ENCODE results near the gene DAAM2. TPM values are rescaled to one million over a fixed set of nuclear protein-coding genes. Genes with fewer than 3 reads are reported as not detected.

DAAM2 gene
- total and polyA plus RNA-seq, 9 of the 15 experiments (the other 6 are each of a cell fraction or from before 2014, with no cell fraction given): 0.01 to 0.07 TPM; not detected in 7

DNA sequence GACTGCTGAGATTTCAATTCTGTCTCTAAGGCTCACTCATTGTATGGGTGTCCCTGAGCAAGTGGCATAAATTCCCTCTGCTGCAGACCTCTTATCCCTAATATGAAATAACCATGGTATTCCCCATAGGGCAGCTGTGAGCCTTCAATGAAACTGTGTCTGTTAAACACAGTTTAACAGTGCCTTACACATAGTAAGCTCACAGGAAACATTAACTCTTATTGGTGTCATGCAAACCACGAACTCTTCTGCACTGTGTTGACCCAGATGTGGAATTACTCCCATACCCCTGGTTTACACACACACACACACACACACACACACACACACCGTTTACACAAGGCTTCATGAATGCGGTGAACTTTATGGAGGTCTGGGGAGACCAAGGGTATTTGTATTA, 23.2 kb downstream of the DAAM2 start:
- no peak overlapping the region for H3K4me3 ChIP-seq
- peaks cover 3 to 8% of the 10 kb centered on the region in 2 experiments; a peak in 1 of 5 replicates for H3K27me3 ChIP-seq (ENCODE audit: control insufficient read depth in 2 of 2, insufficient read depth in 2 of 2, low read length in 2 of 2)
- H3K9me1 ChIP-seq (ENCODE audit: control insufficient read depth, insufficient read depth, low read length): no peaks in the 10 kb centered on the region
- FAIRE-seq: no peak
- no peak overlapping the region for H2AFZ ChIP-seq (ENCODE audit: low read depth, low read length)
- H3K4me2 ChIP-seq (ENCODE audit: insufficient read depth, low read length): no peak overlapping the region
- H3K9ac ChIP-seq (ENCODE audit: insufficient read depth in 1 of 2, low read depth in 2 of 2, low read length in 2 of 2): no peak overlapping the region
- no peaks in the 10 kb centered on the region for H3K4me1 ChIP-seq (replicated peaks in 1 of 2; ENCODE audit: control insufficient read depth in 2 of 2, insufficient read depth in 2 of 2, low read length in 2 of 2)
- 0 out of 2 replicates have a peak, but pooled peaks cover 2% of the 10 kb centered on the region for H4K20me1 ChIP-seq (replicated peaks; ENCODE audit: control insufficient read depth, insufficient read depth, low read length)
- no peaks in the 10 kb centered on the region for H3K36me3 ChIP-seq (ENCODE audit: control insufficient read depth, insufficient read depth, low read length)
- DNase-seq (ENCODE audit: extremely low read depth in 1 of 4, low spot score in 3 of 4): no peak
- 2% methylated on average over 3 of the region's 3 CpGs for WGBS (ENCODE audit: insufficient coverage, low coverage, missing lambda C conversion rate)
- ATAC-seq: no peak
- no TSS peak for BruUV-seq (replicated peaks)
- ChIA-PET POLR2A (interaction anchor here (0.5 to 1.8 kb wide), 2 partner anchors 10 to 28 kb away, joined by 4 read pairs; no protein-coding TSS in a partner anchor), CTCF (ENCODE audit: low intra/inter-chr PET ratio) (no interaction called here)
- no peaks in the 10 kb centered on the region for H3K79me2 ChIP-seq (ENCODE audit: control insufficient read depth, insufficient read depth, low read length)
- TF ChIP-seq MED1 (CRISPR knock-in tag; IDR thresholded peaks at IDR 0.05; ENCODE audit: borderline replicate concordance) (no peak), ZNF224 (CRISPR knock-in tag; IDR thresholded peaks at IDR 0.05) (no peak), ARNT (IDR thresholded peaks at IDR 0.05) (no peak), ZNF3 (CRISPR knock-in tag; IDR thresholded peaks at IDR 0.05) (no peak)
- intact Hi-C loops (cut with micrococcal nuclease) (no loop called here), in situ Hi-C loops (cut with MboI) (no loop called here)
- H3K9me3 ChIP-seq (replicated peaks; ENCODE audit: control insufficient read depth, insufficient read depth, low read depth, low read length): no peaks in the 10 kb centered on the region
- H3K27ac ChIP-seq (ENCODE audit: extremely low read depth, low read depth, low read length): no peak overlapping the region

DNA sequence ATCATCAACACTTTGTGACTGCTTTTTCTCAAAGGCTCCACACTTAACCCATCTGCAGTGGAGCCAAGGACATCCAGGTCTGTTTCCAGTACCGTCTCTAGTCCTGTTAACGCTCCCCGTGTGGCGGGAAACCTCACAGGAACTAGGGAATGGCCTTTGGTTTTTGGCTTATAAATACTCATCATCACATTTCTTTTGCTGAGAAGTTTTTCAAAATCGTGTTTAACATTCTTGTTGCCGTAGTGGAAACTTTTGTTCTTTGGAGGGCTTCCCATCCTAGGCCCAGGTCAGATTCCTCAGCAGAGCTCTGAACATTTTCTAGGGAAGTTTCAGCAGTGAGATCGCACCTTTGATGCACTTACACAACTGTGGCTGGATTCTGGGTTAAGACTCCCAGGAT, 24.6 kb downstream of the DAAM2 start:
- ChIA-PET CTCF (ENCODE audit: low intra/inter-chr PET ratio) (no interaction called here), POLR2A (interaction anchor here (0.7 kb wide), 1 partner anchor 23 kb away, joined by 3 read pairs; no protein-coding TSS in a partner anchor)
- DNase-seq (ENCODE audit: extremely low read depth in 1 of 4, low spot score in 3 of 4) (no peak), ATAC-seq (no peak), FAIRE-seq (no peak)
- no peak overlapping the region for H3K27ac ChIP-seq (ENCODE audit: extremely low read depth, low read depth, low read length)
- H3K4me1 ChIP-seq (replicated peaks in 1 of 2; ENCODE audit: control insufficient read depth in 2 of 2, insufficient read depth in 2 of 2, low read length in 2 of 2): no peaks in the 10 kb centered on the region
- H3K9ac ChIP-seq (ENCODE audit: insufficient read depth in 1 of 2, low read depth in 2 of 2, low read length in 2 of 2): no peak overlapping the region
- H3K9me1 ChIP-seq (ENCODE audit: control insufficient read depth, insufficient read depth, low read length): no peaks in the 10 kb centered on the region
- H3K4me3 ChIP-seq: no peak overlapping the region
- H3K4me2 ChIP-seq (ENCODE audit: insufficient read depth, low read length): no peak overlapping the region
- 0 out of 2 replicates have a peak, but pooled peaks cover 2% of the 10 kb centered on the region for H4K20me1 ChIP-seq (replicated peaks; ENCODE audit: control insufficient read depth, insufficient read depth, low read length)
- in situ Hi-C loops (cut with MboI): no loop called here
- no peaks in the 10 kb centered on the region for H3K9me3 ChIP-seq (replicated peaks; ENCODE audit: control insufficient read depth, insufficient read depth, low read depth, low read length)
- no TSS peak for BruUV-seq (replicated peaks)
- H3K36me3 ChIP-seq (ENCODE audit: control insufficient read depth, insufficient read depth, low read length): no peaks in the 10 kb centered on the region
- under 1% methylated on average over 7 of the region's 7 CpGs for WGBS (ENCODE audit: insufficient coverage, low coverage, missing lambda C conversion rate)
- no peak overlapping the region for H2AFZ ChIP-seq (ENCODE audit: low read depth, low read length)
- H3K27me3 ChIP-seq (ENCODE audit: control insufficient read depth in 2 of 2, insufficient read depth in 2 of 2, low read length in 2 of 2): peaks cover 0 to 1% of the 10 kb centered on the region in 2 experiments; a peak in 1 of 5 replicates
- intact Hi-C loops (cut with micrococcal nuclease): no loop called here
- H3K79me2 ChIP-seq (ENCODE audit: control insufficient read depth, insufficient read depth, low read length): no peaks in the 10 kb centered on the region
- TF ChIP-seq NFRKB (IDR thresholded peaks at IDR 0.05; ENCODE audit: low read depth) (no peak), L3MBTL2 (IDR thresholded peaks at IDR 0.05) (no peak), HIVEP1 (CRISPR knock-in tag; IDR thresholded peaks at IDR 0.05) (no peak), ZNF408 (CRISPR knock-in tag; IDR thresholded peaks at IDR 0.05; ENCODE audit: low read depth) (no peak), ZNF217 (CRISPR knock-in tag; IDR thresholded peaks at IDR 0.05) (no peak), NCOA6 (IDR thresholded peaks at IDR 0.05) (no peak), CHD1 (IDR thresholded peaks at IDR 0.05; ENCODE audit: low read length) (no peak), BRD9 (IDR thresholded peaks at IDR 0.05; ENCODE audit: low read depth, partially characterized antibody) (no peak)
- TF ChIP-seq, protein P1, sequence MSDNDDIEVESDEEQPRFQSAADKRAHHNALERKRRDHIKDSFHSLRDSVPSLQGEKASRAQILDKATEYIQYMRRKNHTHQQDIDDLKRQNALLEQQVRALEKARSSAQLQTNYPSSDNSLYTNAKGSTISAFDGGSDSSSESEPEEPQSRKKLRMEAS (CRISPR knock-in tag; IDR thresholded peaks at IDR 0.05): no peak
- TF ChIP-seq, protein P2, sequence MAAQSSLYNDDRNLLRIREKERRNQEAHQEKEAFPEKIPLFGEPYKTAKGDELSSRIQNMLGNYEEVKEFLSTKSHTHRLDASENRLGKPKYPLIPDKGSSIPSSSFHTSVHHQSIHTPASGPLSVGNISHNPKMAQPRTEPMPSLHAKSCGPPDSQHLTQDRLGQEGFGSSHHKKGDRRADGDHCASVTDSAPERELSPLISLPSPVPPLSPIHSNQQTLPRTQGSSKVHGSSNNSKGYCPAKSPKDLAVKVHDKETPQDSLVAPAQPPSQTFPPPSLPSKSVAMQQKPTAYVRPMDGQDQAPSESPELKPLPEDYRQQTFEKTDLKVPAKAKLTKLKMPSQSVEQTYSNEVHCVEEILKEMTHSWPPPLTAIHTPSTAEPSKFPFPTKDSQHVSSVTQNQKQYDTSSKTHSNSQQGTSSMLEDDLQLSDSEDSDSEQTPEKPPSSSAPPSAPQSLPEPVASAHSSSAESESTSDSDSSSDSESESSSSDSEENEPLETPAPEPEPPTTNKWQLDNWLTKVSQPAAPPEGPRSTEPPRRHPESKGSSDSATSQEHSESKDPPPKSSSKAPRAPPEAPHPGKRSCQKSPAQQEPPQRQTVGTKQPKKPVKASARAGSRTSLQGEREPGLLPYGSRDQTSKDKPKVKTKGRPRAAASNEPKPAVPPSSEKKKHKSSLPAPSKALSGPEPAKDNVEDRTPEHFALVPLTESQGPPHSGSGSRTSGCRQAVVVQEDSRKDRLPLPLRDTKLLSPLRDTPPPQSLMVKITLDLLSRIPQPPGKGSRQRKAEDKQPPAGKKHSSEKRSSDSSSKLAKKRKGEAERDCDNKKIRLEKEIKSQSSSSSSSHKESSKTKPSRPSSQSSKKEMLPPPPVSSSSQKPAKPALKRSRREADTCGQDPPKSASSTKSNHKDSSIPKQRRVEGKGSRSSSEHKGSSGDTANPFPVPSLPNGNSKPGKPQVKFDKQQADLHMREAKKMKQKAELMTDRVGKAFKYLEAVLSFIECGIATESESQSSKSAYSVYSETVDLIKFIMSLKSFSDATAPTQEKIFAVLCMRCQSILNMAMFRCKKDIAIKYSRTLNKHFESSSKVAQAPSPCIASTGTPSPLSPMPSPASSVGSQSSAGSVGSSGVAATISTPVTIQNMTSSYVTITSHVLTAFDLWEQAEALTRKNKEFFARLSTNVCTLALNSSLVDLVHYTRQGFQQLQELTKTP (IDR thresholded peaks at IDR 0.05; ENCODE audit: low read depth in 1 of 2, partially characterized antibody in 2 of 2): no peak
